Astrocyte of the spinal cord (primary cell): ENCODE results near the gene NHSL2.

Experiments used
- DNase-seq: peaks from one replicate; pipeline ENCODE4 v3.0.0; 2011; ENCODE audit warnings: low read depth, low spot score
- H3K4me3 ChIP-seq: 2 replicates; pipeline ENCODE4 v1.5.1; 2011; ENCODE audit warnings: low read depth, mild to moderate bottlenecking, low read length, moderate library complexity
- in situ Hi-C: cut with HindIII; loops from 2 replicates; pipeline ENCODE4 v1.10.0; 2017; ENCODE audit warnings: low sequenced_read_pairs
- TF ChIP-seq, protein P1 (sequence below): IDR thresholded peaks from 2 replicates; pipeline ENCODE4 v1.5.1; 2012; ENCODE audit warnings: low read depth, mild to moderate bottlenecking, low read length, inconsistent platforms

Gene NHSL2

DNA sequence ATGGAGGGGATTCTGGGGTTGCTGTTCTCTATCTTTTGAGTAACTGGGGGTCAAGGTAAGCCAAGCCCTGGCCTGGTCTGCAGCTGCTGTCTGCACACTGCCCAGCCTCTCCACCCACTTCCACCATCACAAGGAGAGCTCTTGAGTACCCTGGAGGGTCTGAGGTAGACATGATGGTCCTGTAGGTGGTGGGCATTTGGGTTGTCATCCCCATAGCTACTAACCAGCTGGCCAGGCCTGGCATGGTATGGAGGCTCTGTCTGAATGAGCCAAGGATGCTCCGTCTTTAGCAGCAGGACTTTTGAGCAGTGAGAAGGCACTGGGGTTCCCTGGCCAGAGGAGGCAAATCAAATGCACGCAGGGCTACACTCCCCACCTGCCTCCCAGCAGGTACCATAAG lies 82.7 kb downstream of the NHSL2 start:
- TF ChIP-seq, protein P1, sequence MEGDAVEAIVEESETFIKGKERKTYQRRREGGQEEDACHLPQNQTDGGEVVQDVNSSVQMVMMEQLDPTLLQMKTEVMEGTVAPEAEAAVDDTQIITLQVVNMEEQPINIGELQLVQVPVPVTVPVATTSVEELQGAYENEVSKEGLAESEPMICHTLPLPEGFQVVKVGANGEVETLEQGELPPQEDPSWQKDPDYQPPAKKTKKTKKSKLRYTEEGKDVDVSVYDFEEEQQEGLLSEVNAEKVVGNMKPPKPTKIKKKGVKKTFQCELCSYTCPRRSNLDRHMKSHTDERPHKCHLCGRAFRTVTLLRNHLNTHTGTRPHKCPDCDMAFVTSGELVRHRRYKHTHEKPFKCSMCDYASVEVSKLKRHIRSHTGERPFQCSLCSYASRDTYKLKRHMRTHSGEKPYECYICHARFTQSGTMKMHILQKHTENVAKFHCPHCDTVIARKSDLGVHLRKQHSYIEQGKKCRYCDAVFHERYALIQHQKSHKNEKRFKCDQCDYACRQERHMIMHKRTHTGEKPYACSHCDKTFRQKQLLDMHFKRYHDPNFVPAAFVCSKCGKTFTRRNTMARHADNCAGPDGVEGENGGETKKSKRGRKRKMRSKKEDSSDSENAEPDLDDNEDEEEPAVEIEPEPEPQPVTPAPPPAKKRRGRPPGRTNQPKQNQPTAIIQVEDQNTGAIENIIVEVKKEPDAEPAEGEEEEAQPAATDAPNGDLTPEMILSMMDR, result no peak
- DNase-seq, result no peak
- in situ Hi-C loops, result no loop called here
- no peak overlapping the region for H3K4me3 ChIP-seq

DNA sequence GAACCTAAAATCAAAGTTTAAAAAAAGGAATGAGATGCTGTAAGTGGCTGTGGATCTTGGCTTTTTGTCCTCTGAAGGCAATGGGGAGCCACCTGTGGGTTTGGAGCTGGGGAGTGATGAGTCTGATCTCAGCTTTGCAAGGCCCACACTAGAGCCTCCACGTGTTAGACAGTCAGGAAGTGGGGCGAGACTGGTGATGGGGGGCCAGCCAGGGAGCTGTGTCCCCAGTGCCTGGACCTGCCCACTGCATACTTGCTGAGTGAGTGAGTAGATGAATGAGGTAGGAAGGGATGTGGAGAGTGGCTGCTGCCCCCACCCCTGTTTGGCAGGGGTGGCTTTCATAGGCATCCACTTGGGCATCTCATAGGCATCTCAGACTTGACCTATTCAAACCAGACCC lies 84.0 kb downstream of the NHSL2 start:
- in situ Hi-C loops, result no loop called here
- no peak overlapping the region for H3K4me3 ChIP-seq
- DNase-seq, result no peak
- TF ChIP-seq, protein P1, result no peak

DNA sequence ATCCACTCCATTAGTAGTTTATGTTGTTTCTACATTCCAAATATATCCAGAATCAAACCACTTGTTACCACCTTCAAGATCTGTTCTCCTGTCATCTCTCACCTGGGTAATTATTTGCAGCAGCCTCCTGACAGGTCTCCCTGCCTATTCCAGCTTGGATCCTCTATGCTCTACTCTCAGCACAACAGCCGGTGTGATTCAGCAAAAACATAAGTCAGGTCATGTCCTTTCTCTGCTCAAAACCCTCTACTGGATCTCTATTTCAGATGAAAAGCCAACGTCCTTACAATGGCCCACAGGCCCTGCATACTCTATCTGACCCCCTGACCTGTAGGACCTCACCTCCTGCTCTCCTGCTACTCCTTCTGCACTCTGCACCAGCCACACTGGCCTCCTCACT lies 84.5 kb downstream of the NHSL2 start:
- in situ Hi-C loops, result no loop called here
- no peak for DNase-seq
- H3K4me3 ChIP-seq, result no peak overlapping the region
- TF ChIP-seq, protein P1, result no peak

DNA sequence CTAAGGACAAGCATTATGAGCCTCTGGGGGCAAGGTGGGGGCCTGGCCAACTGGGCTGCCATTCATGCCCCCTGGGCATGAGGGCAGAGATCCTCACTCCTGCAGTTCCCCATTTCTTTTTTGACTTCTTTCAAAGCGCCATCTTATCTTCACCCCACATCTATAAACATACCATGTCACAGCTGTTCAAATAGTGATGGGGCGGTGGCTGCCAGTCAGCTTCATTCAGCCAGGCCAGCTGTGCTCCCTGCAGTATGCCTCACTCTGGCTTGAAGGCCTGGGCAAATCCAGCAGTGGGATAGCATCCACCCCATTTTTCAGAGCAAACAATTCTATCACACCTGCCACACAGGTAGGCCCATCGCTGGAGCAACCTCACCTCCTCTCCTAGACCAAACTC lies 85.5 kb downstream of the NHSL2 start:
- in situ Hi-C loops, result no loop called here
- TF ChIP-seq, protein P1, result no peak
- no peak overlapping the region for H3K4me3 ChIP-seq
- DNase-seq, result no peak

DNA sequence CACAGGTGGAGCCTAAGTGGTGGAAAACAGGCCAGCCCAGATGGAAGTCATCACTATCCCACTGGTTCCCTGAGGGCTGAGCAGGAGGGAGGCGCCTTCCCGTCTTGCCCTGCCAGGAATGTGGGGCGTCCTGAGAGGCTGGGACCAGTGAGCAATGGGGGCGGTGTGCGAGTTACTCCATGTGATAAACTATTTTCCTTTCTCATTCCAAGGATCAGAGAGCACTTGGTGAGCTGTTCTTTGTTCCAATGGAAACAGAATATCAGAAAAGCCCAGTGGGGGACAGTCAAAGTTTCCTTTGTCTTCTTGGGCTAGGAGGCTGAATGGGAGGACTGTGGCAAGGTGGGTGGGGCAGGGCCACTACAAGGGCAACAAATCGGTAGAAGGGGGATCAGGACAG lies 86.2 kb downstream of the NHSL2 start:
- no peak for DNase-seq
- H3K4me3 ChIP-seq, result no peak overlapping the region
- in situ Hi-C loops, result no loop called here
- TF ChIP-seq, protein P1, result no peak

DNA sequence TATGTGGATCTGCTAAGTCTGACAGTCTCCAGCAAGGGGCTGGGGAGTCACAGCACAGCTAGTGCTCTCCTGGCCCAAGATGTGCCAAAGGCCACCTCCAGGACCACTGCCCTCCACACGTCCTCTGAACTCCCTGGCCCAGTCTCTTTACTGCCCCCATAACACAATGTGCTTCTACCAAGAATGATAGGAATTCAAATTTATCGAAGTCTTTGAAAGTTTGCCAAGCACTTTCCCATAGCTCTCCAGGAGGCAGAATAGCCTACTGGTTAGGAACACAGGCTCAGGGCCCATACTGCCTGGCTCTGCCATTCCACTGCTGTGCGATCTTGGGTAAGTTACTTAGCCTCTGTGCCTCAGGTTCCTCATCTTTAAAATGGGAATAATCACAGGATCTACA lies 86.7 kb downstream of the NHSL2 start:
- DNase-seq, result no peak
- H3K4me3 ChIP-seq, result no peak overlapping the region
- in situ Hi-C loops, result no loop called here
- TF ChIP-seq, protein P1, result no peak
